Activated naive CD8-positive, alpha-beta T cell treated with anti-CD3 and anti-CD28 coated beads for 36 hours (primary cell): ENCODE data around the gene TMC6. TPM values are rescaled to one million over a fixed set of nuclear protein-coding genes. Genes with fewer than 3 reads are reported as not detected.

Experiments
- DNase-seq: peaks from one replicate; pipeline ENCODE4 v3.0.0; 2021
- H3K27ac Mint-ChIP-seq: one replicate; pipeline ENCODE4 v1.8.0; 2022; ENCODE audit warnings: mild to moderate bottlenecking, moderate library complexity, mixed read lengths
- H3K27me3 Mint-ChIP-seq: one replicate; pipeline ENCODE4 v1.8.0; 2022; ENCODE audit warnings: mild to moderate bottlenecking, mixed read lengths
- H3K36me3 Mint-ChIP-seq: one replicate; pipeline ENCODE4 v1.8.0; 2021; ENCODE audit warnings: mild to moderate bottlenecking, mixed read lengths
- H3K4me1 Mint-ChIP-seq: one replicate; pipeline ENCODE4 v1.8.0; 2021; ENCODE audit warnings: mixed read lengths
- H3K4me3 Mint-ChIP-seq: one replicate; pipeline ENCODE4 v1.8.0; 2022; ENCODE audit warnings: mild to moderate bottlenecking, moderate library complexity, mixed read lengths
- H3K9me3 Mint-ChIP-seq: one replicate; pipeline ENCODE4 v1.8.0; 2022; ENCODE audit warnings: mixed read lengths
- total RNA-seq, 2 experiments: library from RNA; stranded (reverse); gene quantifications; one replicate each; pipeline ENCODE4 v1.2.3, GENCODE V29; 2021

Gene TMC6
- total RNA-seq, 2 experiments from 2014 or later: 119 to 125 TPM

DNA sequence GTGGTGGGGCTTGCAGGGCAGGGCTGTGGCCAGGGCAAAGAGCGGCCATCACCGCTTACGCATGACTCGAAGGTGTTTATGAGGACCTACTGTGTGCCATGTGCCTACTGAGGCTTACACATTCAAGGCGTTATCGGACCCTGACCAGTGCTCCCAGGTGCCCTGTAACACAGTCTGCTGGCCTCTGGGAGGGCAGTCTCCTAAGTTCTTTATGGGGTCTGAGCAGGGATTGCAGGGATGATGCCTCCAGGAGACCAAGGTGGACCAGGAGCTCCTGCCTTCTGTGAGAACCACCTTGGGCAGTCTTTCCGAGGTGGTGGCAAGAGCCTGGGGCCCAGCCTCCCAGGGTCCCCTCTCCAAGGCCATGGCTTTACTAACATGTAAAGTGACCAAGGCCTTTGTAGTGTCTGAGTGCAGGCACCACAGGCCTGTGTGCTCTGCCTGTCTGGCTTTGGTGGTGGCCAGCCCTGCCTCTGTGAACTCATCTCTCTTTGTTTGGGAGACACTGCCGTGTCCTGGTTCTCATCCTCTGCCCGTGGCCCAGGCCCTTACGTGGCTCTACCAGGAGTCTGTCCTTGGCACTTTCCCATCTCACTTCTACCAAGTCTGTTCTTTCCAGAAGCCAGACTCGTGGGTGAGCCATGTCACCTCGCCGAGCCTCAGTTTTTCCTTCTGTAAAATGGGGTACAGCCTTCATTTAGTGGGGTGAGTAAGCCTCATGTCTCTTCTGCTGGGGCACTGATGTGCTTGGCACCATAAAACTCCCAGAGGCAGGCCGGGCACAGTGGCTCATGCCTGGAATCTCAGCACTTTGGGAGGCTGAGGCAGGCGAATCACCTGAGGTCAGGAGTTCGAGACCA lies 36.4 kb upstream of the TMC6 start:
- DNase-seq: no peak
- H3K36me3 Mint-ChIP-seq: no peaks in the 10 kb centered on the region
- no peaks in the 10 kb centered on the region for H3K27me3 Mint-ChIP-seq
- H3K27ac Mint-ChIP-seq: no peak overlapping the region
- no peaks in the 10 kb centered on the region for H3K9me3 Mint-ChIP-seq
- no peak overlapping the region for H3K4me3 Mint-ChIP-seq
- peaks cover 8% of the 10 kb centered on the region for H3K4me1 Mint-ChIP-seq

- Mint-ChIP-seq H3K27me3 (no peaks in the 10 kb centered on the region), H3K27ac (no peak overlapping the region), H3K4me1 (peaks cover 11% of the 10 kb centered on the region), H3K9me3 (no peaks in the 10 kb centered on the region), H3K4me3 (no peak overlapping the region), H3K36me3 (no peaks in the 10 kb centered on the region)
- DNase-seq: no peak
These were observed 35.6 kb upstream of the TMC6 start for GRCh38 chr17:78163881-78164747.

DNA sequence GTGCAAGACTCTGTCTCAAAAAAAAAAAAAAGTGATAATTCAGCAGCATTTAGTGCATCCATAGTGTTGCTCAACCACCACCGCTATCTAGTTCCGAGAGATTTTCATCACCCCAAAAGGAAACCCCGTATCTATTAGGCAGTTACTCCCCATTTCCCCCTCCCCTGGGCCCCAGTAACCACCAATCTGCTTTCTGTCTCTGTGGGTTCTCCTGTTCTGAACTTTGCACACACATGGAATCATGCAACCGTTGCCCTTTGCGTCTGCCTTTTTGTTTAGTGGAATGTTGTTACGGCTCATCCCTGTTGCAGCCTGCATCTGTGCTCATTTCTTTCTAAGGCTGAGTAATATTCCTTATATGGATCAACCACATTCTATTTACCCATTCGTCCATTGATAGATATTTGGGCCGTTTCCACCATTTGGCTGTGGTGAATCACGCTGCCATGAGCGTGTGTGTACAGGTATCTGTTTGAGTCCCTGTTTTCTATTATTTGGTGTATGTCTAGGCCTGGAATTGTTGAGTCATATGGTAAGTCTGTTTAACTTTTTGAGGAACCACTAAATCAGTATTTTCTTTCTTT lies 31.1 kb upstream of the TMC6 start:
- DNase-seq: no peak
- Mint-ChIP-seq H3K4me3 (no peak overlapping the region), H3K27ac (no peak overlapping the region), H3K27me3 (no peaks in the 10 kb centered on the region), H3K36me3 (no peaks in the 10 kb centered on the region), H3K4me1 (peaks cover 13% of the 10 kb centered on the region), H3K9me3 (no peaks in the 10 kb centered on the region)

GRCh38 chr17:78154903-78155811 lies 26.6 kb upstream of the TMC6 start:
- DNase-seq: no peak
- no peaks in the 10 kb centered on the region for H3K27me3 Mint-ChIP-seq

GRCh38 chr17:78151514-78152008 lies 23.0 kb upstream of the TMC6 start:
- no peak for DNase-seq
- peaks cover 18% of the 10 kb centered on the region for H3K4me1 Mint-ChIP-seq
- no peak overlapping the region for H3K27ac Mint-ChIP-seq
- no peak overlapping the region for H3K4me3 Mint-ChIP-seq
- H3K36me3 Mint-ChIP-seq: no peaks in the 10 kb centered on the region
- no peaks in the 10 kb centered on the region for H3K9me3 Mint-ChIP-seq
- H3K27me3 Mint-ChIP-seq: no peaks in the 10 kb centered on the region

More at GRCh38 chr17:78154903-78155811, 26.6 kb upstream of the TMC6 start:
- H3K9me3 Mint-ChIP-seq: no peaks in the 10 kb centered on the region
- no peak overlapping the region for H3K27ac Mint-ChIP-seq
- no peaks in the 10 kb centered on the region for H3K36me3 Mint-ChIP-seq
- H3K4me3 Mint-ChIP-seq: no peak overlapping the region
- peaks cover 13% of the 10 kb centered on the region for H3K4me1 Mint-ChIP-seq

GRCh38 chr17:78148286-78149016 lies 19.9 kb upstream of the TMC6 start:
- no peaks in the 10 kb centered on the region for H3K9me3 Mint-ChIP-seq
- H3K27me3 Mint-ChIP-seq: no peaks in the 10 kb centered on the region
- no peak for DNase-seq
- H3K4me3 Mint-ChIP-seq: no peak overlapping the region
- peaks cover 21% of the 10 kb centered on the region for H3K4me1 Mint-ChIP-seq
- H3K36me3 Mint-ChIP-seq: no peaks in the 10 kb centered on the region
- H3K27ac Mint-ChIP-seq: no peak overlapping the region

GRCh38 chr17:78147315-78147998 lies 18.9 kb upstream of the TMC6 start:
- Mint-ChIP-seq H3K27ac (peak overlapping the region; percentile 28), H3K4me1 (peaks cover 27% of the 10 kb centered on the region), H3K9me3 (no peaks in the 10 kb centered on the region), H3K4me3 (no peak overlapping the region), H3K36me3 (peaks cover 4% of the 10 kb centered on the region), H3K27me3 (no peaks in the 10 kb centered on the region)
- DNase-seq: no peak

- Mint-ChIP-seq H3K36me3 (peaks cover 6% of the 10 kb centered on the region), H3K4me3 (no peak overlapping the region), H3K4me1 (peaks cover 33% of the 10 kb centered on the region), H3K27ac (no peak overlapping the region), H3K27me3 (no peaks in the 10 kb centered on the region), H3K9me3 (no peaks in the 10 kb centered on the region)
- DNase-seq: no peak
These were observed 18.3 kb upstream of the TMC6 start for GRCh38 chr17:78146881-78147280.

- no peak for DNase-seq
- H3K27me3 Mint-ChIP-seq: no peaks in the 10 kb centered on the region
- no peaks in the 10 kb centered on the region for H3K9me3 Mint-ChIP-seq
- H3K4me1 Mint-ChIP-seq: peaks cover 35% of the 10 kb centered on the region
- H3K27ac Mint-ChIP-seq: no peak overlapping the region
- H3K4me3 Mint-ChIP-seq: no peak overlapping the region
- H3K36me3 Mint-ChIP-seq: peaks cover 6% of the 10 kb centered on the region
These were observed 17.9 kb upstream of the TMC6 start for GRCh38 chr17:78146471-78146869.

DNA sequence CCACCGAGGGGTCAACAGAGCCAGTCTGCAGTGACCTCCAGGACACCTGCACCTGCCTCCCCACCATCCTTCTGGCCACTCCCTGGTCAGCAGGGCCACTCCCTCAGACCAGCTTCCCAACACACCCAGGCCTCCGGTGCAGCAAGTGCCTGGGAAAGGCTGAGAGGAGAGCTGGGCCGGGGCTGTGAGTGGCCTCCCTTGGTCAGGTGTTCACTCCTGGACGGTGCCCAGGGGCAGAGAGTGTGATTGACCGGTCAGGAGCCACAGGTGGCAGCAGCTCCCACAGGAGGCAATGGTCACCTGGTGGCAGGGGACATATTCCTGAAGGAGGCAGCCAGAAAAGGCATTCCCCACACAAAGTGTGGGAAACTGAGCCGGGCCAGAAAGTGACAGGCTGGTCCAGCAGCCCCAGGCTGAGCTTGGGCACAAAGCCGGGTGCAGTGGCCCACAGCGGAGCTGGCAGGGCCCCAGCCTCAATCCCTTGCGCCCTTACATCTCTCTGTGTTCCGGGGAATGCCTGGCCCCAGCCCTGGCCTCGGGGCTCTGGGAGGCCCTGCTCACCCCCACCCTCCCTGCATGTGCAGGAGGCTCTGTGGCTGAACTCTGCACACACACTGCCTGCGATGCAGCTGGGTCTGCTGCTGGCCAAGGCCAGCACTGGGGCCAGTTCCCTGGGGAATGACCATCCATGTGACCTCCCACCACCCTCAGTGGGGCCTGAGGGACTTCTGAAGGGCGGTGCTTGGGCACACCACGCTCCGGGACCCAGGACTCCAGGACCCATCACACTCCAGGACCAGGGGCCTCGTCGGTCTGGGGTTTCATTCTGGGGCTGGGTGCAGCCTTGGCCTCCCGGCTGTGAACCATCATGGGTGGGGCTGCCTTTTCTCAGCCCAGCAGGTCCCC lies 16.4 kb upstream of the TMC6 start:
- Mint-ChIP-seq H3K27ac (peak overlapping the region; percentile 45), H3K4me3 (no peak overlapping the region), H3K27me3 (no peaks in the 10 kb centered on the region), H3K36me3 (peaks cover 13% of the 10 kb centered on the region), H3K9me3 (no peaks in the 10 kb centered on the region), H3K4me1 (peaks cover 43% of the 10 kb centered on the region)
- no peak for DNase-seq

- H3K36me3 Mint-ChIP-seq: peaks cover 17% of the 10 kb centered on the region
- no peak for DNase-seq
- no peaks in the 10 kb centered on the region for H3K27me3 Mint-ChIP-seq
- H3K27ac Mint-ChIP-seq: peak overlapping the region; percentile 45
- H3K4me3 Mint-ChIP-seq: no peak overlapping the region
- no peaks in the 10 kb centered on the region for H3K9me3 Mint-ChIP-seq
- H3K4me1 Mint-ChIP-seq: peaks cover 48% of the 10 kb centered on the region
These were observed 15.7 kb upstream of the TMC6 start for GRCh38 chr17:78144147-78144719.
